A673 (cell line): ENCODE measurements around the gene HEXIM1.

Experiments
- EZH2 ChIP-seq: fragments of 200-600 bp; sonication (generic); IDR thresholded peaks from 2 replicates; pipeline ENCODE4 v1.6.1; 2017; ENCODE audit warnings: borderline replicate concordance, low read depth, mild to moderate bottlenecking, mixed read lengths, antibody characterized with exemption, low read length; ENCODE audit not compliant: poor library complexity, severe bottlenecking
- TF ChIP-seq, protein P1 (sequence below): fragments of 300-800, 200-600 bp; sonication (generic); conservative IDR thresholded peaks from 2 replicates; pipeline ENCODE4 v1.5.1; 2017; ENCODE audit warnings: low read depth, mild to moderate bottlenecking, antibody characterized with exemption, low read length, moderate library complexity, mixed read lengths

GRCh38 chr17:45150911-45151809 is 2.9 kb downstream of the HEXIM1 start:
- TF ChIP-seq, protein P1, sequence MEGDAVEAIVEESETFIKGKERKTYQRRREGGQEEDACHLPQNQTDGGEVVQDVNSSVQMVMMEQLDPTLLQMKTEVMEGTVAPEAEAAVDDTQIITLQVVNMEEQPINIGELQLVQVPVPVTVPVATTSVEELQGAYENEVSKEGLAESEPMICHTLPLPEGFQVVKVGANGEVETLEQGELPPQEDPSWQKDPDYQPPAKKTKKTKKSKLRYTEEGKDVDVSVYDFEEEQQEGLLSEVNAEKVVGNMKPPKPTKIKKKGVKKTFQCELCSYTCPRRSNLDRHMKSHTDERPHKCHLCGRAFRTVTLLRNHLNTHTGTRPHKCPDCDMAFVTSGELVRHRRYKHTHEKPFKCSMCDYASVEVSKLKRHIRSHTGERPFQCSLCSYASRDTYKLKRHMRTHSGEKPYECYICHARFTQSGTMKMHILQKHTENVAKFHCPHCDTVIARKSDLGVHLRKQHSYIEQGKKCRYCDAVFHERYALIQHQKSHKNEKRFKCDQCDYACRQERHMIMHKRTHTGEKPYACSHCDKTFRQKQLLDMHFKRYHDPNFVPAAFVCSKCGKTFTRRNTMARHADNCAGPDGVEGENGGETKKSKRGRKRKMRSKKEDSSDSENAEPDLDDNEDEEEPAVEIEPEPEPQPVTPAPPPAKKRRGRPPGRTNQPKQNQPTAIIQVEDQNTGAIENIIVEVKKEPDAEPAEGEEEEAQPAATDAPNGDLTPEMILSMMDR: no peak
- no peak for TF ChIP-seq EZH2
